Hepatocyte (in vitro differentiated cells): ENCODE results near the gene LDB1. TPM values are rescaled to one million over a fixed set of nuclear protein-coding genes. Genes with fewer than 3 reads are reported as not detected.

ENCODE experiments used
- DNase-seq: peaks from one replicate; pipeline ENCODE4 v3.0.0-alpha.2; 2016; ENCODE audit warnings: low spot score
- H2AFZ ChIP-seq: fragments of 200-600 bp; sonication (generic); 2 replicates; pipeline ENCODE4 v1.6.0; 2016; ENCODE audit warnings: antibody characterized with exemption, mild to moderate bottlenecking
- H3K27ac ChIP-seq: fragments of 200-600 bp; sonication (generic); 2 replicates; pipeline ENCODE4 v1.5.1; 2016; ENCODE audit warnings: mild to moderate bottlenecking
- H3K27me3 ChIP-seq: fragments of 200-600 bp; sonication (generic); 2 replicates; pipeline ENCODE4 v1.6.1; 2016
- H3K36me3 ChIP-seq: fragments of 200-600 bp; sonication (generic); replicated peaks from 2 replicates; pipeline ENCODE4 v1.5.1; 2016; ENCODE audit warnings: low read depth; ENCODE audit not compliant: insufficient read depth
- H3K4me1 ChIP-seq: fragments of 200-600 bp; sonication (generic); 2 replicates; pipeline ENCODE4 v1.5.1; 2016; ENCODE audit warnings: mild to moderate bottlenecking, moderate library complexity; ENCODE audit not compliant: insufficient read depth
- H3K4me2 ChIP-seq: fragments of 200-600 bp; sonication (generic); 2 replicates; pipeline ENCODE4 v1.6.0; 2016
- H3K4me3 ChIP-seq: fragments of 200-600 bp; sonication (generic); 2 replicates; pipeline ENCODE4 v1.5.1; 2016; ENCODE audit warnings: mild to moderate bottlenecking
- H3K79me2 ChIP-seq: fragments of 200-600 bp; sonication (generic); 2 replicates; pipeline ENCODE4 v1.6.0; 2017; ENCODE audit warnings: mild to moderate bottlenecking
- H3K9me2 ChIP-seq: fragments of 200-600 bp; sonication (generic); replicated peaks from 2 replicates; pipeline ENCODE4 v1.6.0; 2017; ENCODE audit warnings: mild to moderate bottlenecking; ENCODE audit not compliant: insufficient read depth
- H3K9me3 ChIP-seq: fragments of 200-600 bp; sonication (generic); 2 replicates; pipeline ENCODE4 v1.5.1; 2016; ENCODE audit warnings: low read depth, mild to moderate bottlenecking
- H4K20me1 ChIP-seq: fragments of 200-600 bp; sonication (generic); 2 replicates; pipeline ENCODE4 v1.6.0; 2016; ENCODE audit warnings: mild to moderate bottlenecking; ENCODE audit not compliant: insufficient read depth, poor library complexity, severe bottlenecking
- EZH2 ChIP-seq: fragments of 200-600 bp; sonication (generic); IDR thresholded peaks from 2 replicates; pipeline ENCODE4 v1.6.1; 2016; ENCODE audit warnings: antibody characterized with exemption, mild to moderate bottlenecking, borderline replicate concordance
- EZH2phosphoT487 ChIP-seq: fragments of 200-600 bp; sonication (generic); IDR thresholded peaks from one replicate; pipeline ENCODE4 v1.6.1; 2018; ENCODE audit warnings: antibody characterized with exemption, mild to moderate bottlenecking, low read depth, moderate library complexity; ENCODE audit not compliant: unreplicated experiment, severe bottlenecking
- WGBS: methylation state at CpG from one replicate; pipeline ENCODE4 v1.1.6; 2016; ENCODE audit warnings: low lambda C conversion rate; ENCODE audit errors: missing lambda C conversion rate; 5-methylcytosine and 5-hydroxymethylcytosine counted together
- polyA plus RNA-seq: library from polyadenylated mRNA; unstranded; fragments of >200 nt; fragmentation: Nextera tagmentation; extraction: Ambion mirVana; gene quantifications from 2 replicates; pipeline ENCODE4 v1.2.1, GENCODE V29; 2016
- total RNA-seq: library from RNA; depleted of rRNA; stranded (reverse); fragments of >200 nt; gene quantifications from 2 replicates; pipeline ENCODE4 v1.2.3, GENCODE V29; 2014
- TF ChIP-seq, protein P1 (sequence below): fragments of 200-600 bp; sonication (generic); IDR thresholded peaks from 2 replicates; pipeline ENCODE4 v1.5.1; 2016; ENCODE audit warnings: antibody characterized with exemption, mild to moderate bottlenecking; ENCODE audit not compliant: poor library complexity

Gene LDB1
- total and polyA plus RNA-seq, 2 experiments from 2014 or later = 28.2 to 46.3 TPM

DNA sequence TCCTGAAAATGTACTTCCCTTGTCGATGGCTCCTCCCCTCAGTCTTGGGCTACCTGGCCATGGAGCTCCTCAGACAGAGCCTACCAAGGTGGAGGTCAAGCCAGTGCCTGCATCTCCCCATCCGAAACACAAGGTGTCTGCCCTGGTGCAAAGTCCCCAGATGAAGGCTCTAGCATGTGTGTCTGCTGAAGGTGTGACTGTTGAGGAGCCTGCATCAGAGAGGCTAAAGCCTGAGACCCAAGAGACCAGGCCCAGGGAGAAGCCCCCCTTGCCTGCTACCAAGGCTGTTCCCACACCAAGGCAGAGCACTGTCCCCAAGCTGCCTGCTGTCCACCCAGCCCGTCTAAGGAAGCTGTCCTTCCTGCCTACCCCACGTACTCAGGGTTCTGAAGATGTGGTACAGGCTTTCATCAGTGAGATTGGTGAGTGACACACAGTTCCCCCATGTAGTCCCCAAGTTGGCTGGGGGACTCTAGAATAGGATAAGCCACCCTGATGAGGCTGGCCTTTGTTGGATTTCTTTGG is 21.5 kb upstream of the LDB1 start:
- Histone ChIP-seq H3K4me1 (no peaks in the 10 kb centered on the region), H3K4me2 (no peak overlapping the region), H3K27ac (no peak overlapping the region), H3K9me2 (no peaks in the 10 kb centered on the region), H3K27me3 (no peaks in the 10 kb centered on the region), H3K79me2 (peaks cover 48% of the 10 kb centered on the region), H3K9me3 (no peaks in the 10 kb centered on the region), H3K36me3 (peaks cover 3% of the 10 kb centered on the region), H2AFZ (no peak overlapping the region), H4K20me1 (peaks cover 18% of the 10 kb centered on the region), H3K4me3 (no peak overlapping the region)
- TF ChIP-seq EZH2phosphoT487 = no peak
- WGBS = 93% methylated on average over 4 of the region's 4 CpGs
- no peak for DNase-seq

DNA sequence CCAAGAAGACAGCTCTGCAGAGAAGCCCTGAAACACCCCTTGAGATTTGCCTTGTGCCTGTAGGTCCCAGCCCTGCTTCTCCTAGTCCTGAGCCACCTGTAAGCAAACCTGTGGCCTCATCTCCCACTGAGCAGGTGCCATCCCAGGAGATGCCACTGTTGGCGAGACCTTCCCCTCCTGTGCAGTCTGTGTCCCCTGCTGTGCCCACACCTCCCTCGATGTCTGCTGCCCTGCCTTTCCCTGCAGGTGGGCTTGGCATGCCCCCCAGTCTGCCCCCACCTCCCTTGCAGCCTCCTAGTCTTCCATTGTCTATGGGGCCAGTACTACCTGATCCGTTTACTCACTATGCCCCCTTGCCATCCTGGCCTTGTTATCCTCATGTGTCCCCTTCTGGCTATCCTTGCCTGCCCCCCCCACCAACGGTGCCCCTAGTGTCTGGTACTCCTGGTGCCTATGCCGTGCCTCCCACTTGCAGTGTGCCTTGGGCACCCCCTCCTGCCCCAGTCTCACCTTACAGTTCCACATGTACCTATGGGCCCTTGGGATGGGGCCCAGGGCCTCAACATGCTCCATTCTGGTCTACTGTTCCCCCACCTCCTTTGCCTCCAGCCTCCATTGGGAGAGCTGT is 20.9 kb upstream of the LDB1 start:
- Histone ChIP-seq H3K9me2 (no peaks in the 10 kb centered on the region), H3K9me3 (no peaks in the 10 kb centered on the region), H3K27ac (no peak overlapping the region), H3K36me3 (peaks cover 1% of the 10 kb centered on the region), H3K79me2 (peaks cover 54% of the 10 kb centered on the region), H3K4me2 (no peak overlapping the region), H2AFZ (no peak overlapping the region), H3K4me1 (no peaks in the 10 kb centered on the region), H4K20me1 (peaks cover 24% of the 10 kb centered on the region), H3K4me3 (no peak overlapping the region), H3K27me3 (no peaks in the 10 kb centered on the region)
- WGBS = 98% methylated on average over 5 of the region's 5 CpGs
- TF ChIP-seq EZH2phosphoT487 = no peak
- no peak for TF ChIP-seq EZH2
- TF ChIP-seq, protein P1, sequence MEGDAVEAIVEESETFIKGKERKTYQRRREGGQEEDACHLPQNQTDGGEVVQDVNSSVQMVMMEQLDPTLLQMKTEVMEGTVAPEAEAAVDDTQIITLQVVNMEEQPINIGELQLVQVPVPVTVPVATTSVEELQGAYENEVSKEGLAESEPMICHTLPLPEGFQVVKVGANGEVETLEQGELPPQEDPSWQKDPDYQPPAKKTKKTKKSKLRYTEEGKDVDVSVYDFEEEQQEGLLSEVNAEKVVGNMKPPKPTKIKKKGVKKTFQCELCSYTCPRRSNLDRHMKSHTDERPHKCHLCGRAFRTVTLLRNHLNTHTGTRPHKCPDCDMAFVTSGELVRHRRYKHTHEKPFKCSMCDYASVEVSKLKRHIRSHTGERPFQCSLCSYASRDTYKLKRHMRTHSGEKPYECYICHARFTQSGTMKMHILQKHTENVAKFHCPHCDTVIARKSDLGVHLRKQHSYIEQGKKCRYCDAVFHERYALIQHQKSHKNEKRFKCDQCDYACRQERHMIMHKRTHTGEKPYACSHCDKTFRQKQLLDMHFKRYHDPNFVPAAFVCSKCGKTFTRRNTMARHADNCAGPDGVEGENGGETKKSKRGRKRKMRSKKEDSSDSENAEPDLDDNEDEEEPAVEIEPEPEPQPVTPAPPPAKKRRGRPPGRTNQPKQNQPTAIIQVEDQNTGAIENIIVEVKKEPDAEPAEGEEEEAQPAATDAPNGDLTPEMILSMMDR = no peak
- no peak for DNase-seq

DNA sequence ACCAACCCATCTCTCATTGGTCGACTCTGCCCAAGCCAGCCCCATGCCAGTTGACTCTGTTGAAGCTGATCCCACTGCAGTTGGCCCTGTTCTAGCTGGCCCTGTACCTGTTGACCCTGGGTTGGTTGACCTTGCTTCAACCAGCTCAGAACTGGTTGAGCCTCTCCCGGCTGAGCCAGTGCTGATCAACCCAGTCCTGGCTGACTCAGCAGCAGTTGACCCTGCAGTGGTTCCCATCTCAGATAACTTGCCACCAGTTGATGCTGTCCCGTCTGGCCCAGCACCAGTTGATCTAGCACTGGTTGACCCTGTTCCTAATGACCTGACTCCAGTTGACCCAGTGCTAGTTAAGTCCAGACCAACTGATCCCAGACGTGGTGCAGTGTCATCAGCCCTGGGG is 20.1 kb upstream of the LDB1 start:
- Histone ChIP-seq H3K27ac (no peak overlapping the region), H3K36me3 (no peaks in the 10 kb centered on the region), H3K9me3 (no peaks in the 10 kb centered on the region), H4K20me1 (peaks cover 32% of the 10 kb centered on the region), H3K4me2 (no peak overlapping the region), H3K4me1 (peaks cover under 1% of the 10 kb centered on the region), H3K4me3 (no peak overlapping the region), H3K79me2 (peaks cover 62% of the 10 kb centered on the region), H3K27me3 (no peaks in the 10 kb centered on the region), H2AFZ (no peak overlapping the region), H3K9me2 (no peaks in the 10 kb centered on the region)
- WGBS = 89% methylated on average over 4 of the region's 4 CpGs
- no peak for DNase-seq
- TF ChIP-seq EZH2phosphoT487 (no peak), EZH2 (no peak)
- TF ChIP-seq, protein P1 = no peak

DNA sequence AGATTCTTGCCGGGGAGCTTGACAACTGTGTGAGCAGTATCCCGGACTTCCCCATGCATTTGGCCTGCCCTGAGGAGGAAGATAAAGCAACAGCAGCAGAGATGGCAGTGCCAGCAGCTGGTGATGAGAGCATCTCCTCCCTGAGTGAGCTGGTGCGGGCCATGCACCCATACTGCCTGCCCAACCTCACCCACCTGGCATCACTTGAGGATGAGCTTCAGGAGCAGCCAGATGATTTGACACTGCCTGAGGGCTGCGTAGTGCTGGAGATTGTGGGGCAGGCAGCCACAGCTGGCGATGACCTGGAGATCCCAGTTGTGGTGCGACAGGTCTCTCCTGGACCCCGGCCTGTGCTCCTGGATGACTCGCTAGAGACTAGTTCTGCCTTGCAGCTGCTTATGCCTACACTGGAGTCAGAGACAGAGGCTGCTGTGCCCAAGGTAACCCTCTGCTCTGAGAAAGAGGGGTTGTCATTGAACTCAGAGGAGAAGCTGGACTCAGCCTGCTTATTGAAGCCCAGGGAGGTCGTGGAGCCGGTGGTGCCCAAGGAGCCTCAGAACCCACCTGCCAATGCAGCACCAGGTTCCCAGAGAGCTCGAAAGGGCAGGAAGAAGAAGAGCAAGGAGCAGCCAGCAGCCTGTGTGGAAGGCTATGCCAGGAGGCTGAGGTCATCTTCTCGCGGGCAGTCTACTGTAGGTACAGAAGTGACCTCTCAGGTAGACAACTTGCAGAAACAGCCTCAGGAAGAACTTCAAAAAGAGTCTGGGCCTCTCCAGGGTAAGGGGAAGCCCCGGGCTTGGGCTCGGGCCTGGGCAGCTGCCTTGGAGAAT is 19.3 kb upstream of the LDB1 start:
- Histone ChIP-seq H3K4me2 (no peak overlapping the region), H3K4me1 (peaks cover 8% of the 10 kb centered on the region), H3K4me3 (no peak overlapping the region), H3K9me3 (no peaks in the 10 kb centered on the region), H3K27me3 (no peaks in the 10 kb centered on the region), H3K9me2 (no peaks in the 10 kb centered on the region), H3K27ac (no peak overlapping the region), H3K36me3 (no peaks in the 10 kb centered on the region), H3K79me2 (peaks cover 69% of the 10 kb centered on the region), H2AFZ (no peak overlapping the region), H4K20me1 (peaks cover 39% of the 10 kb centered on the region)
- TF ChIP-seq, protein P1 = no peak
- TF ChIP-seq EZH2 (no peak), EZH2phosphoT487 (no peak)
- DNase-seq = no peak
- WGBS = 95% methylated on average over 15 of the region's 15 CpGs
